ENCODE results near the gene IER3. TPM values are rescaled to one million over a fixed set of nuclear protein-coding genes. Genes with fewer than 3 reads are reported as not detected.

The IER3 gene
- total and polyA plus RNA-seq, 2 of the 13 experiments (the other 11 are each of a cell fraction or from before 2014, with no cell fraction given) = 51.1 to 131 TPM

DNA sequence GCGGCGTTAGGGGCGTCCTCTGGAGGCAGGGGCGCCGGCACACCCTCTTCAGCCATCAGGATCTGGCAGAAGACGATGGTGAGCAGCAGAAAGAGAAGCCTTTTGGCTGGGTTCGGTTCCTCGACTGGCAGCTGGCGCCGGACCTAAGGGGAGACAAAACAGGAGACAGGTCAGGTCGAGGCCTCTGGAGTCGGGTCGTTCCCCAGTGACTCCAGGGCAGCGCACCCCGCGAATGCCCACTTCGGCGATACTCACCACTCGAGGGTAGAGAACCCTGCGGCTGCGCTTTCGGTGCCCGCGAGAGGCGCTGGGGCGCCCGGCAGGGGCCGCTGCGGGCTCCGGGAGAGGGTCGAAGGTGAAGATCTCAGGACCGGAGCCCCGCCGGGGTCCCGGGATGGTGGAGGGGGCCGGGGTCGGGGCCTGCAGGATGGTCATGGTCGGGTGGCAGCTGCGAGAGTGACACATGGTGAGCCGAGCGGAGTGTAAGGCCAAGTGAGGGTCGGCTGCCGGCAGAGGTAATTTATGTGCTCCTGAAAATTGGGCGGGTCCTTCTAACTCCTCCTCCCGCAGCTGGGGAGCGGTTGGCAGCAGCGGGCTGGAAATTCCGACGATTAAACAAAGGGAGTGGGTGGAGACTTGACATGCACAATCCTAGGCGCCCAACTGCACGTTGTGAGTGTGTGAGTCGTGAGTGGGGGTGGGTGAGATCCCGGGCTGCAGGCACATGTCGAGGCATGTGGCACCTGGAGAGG, at the start of gene IER3 (continued):
- TF ChIP-seq, protein P1, sequence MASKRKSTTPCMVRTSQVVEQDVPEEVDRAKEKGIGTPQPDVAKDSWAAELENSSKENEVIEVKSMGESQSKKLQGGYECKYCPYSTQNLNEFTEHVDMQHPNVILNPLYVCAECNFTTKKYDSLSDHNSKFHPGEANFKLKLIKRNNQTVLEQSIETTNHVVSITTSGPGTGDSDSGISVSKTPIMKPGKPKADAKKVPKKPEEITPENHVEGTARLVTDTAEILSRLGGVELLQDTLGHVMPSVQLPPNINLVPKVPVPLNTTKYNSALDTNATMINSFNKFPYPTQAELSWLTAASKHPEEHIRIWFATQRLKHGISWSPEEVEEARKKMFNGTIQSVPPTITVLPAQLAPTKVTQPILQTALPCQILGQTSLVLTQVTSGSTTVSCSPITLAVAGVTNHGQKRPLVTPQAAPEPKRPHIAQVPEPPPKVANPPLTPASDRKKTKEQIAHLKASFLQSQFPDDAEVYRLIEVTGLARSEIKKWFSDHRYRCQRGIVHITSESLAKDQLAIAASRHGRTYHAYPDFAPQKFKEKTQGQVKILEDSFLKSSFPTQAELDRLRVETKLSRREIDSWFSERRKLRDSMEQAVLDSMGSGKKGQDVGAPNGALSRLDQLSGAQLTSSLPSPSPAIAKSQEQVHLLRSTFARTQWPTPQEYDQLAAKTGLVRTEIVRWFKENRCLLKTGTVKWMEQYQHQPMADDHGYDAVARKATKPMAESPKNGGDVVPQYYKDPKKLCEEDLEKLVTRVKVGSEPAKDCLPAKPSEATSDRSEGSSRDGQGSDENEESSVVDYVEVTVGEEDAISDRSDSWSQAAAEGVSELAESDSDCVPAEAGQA (IDR thresholded peaks at IDR 0.05; ENCODE audit: low read depth) = peak; percentile 62; the same call in 1 of the 2 replicates
- TF ChIP-seq, protein P1 (CRISPR knock-in tag; IDR thresholded peaks at IDR 0.05; ENCODE audit: borderline replicate concordance) = no peak
- TF ChIP-seq CAMTA2 (CRISPR knock-in tag; IDR thresholded peaks at IDR 0.05; ENCODE audit: borderline replicate concordance) (0 out of 2 replicates have a peak, but pooled peaks have one; percentile 71), TOPORS (CRISPR knock-in tag; IDR thresholded peaks at IDR 0.05) (no peak), SSRP1 (CRISPR knock-in tag; IDR thresholded peaks at IDR 0.05) (no peak), BCL6 (CRISPR knock-in tag; IDR thresholded peaks at IDR 0.05) (peak; percentile 58; the same call in 1 of the 2 replicates), MTF2 (CRISPR knock-in tag; IDR thresholded peaks at IDR 0.05; ENCODE audit: borderline replicate concordance) (0 out of 2 replicates have a peak, but pooled peaks have one; percentile 21), KLF15 (CRISPR knock-in tag; IDR thresholded peaks at IDR 0.05; ENCODE audit: borderline replicate concordance) (peak; percentile 77; the same call in 1 of the 2 replicates), HOXA7 (CRISPR knock-in tag; IDR thresholded peaks at IDR 0.05) (no peak), ZC3H4 (CRISPR knock-in tag; IDR thresholded peaks at IDR 0.05; ENCODE audit: borderline replicate concordance) (no peak), ZNF17 (CRISPR knock-in tag; IDR thresholded peaks at IDR 0.05) (peak; percentile 91; the same call in 1 of the 2 replicates)
- TF ChIP-seq, protein P2, sequence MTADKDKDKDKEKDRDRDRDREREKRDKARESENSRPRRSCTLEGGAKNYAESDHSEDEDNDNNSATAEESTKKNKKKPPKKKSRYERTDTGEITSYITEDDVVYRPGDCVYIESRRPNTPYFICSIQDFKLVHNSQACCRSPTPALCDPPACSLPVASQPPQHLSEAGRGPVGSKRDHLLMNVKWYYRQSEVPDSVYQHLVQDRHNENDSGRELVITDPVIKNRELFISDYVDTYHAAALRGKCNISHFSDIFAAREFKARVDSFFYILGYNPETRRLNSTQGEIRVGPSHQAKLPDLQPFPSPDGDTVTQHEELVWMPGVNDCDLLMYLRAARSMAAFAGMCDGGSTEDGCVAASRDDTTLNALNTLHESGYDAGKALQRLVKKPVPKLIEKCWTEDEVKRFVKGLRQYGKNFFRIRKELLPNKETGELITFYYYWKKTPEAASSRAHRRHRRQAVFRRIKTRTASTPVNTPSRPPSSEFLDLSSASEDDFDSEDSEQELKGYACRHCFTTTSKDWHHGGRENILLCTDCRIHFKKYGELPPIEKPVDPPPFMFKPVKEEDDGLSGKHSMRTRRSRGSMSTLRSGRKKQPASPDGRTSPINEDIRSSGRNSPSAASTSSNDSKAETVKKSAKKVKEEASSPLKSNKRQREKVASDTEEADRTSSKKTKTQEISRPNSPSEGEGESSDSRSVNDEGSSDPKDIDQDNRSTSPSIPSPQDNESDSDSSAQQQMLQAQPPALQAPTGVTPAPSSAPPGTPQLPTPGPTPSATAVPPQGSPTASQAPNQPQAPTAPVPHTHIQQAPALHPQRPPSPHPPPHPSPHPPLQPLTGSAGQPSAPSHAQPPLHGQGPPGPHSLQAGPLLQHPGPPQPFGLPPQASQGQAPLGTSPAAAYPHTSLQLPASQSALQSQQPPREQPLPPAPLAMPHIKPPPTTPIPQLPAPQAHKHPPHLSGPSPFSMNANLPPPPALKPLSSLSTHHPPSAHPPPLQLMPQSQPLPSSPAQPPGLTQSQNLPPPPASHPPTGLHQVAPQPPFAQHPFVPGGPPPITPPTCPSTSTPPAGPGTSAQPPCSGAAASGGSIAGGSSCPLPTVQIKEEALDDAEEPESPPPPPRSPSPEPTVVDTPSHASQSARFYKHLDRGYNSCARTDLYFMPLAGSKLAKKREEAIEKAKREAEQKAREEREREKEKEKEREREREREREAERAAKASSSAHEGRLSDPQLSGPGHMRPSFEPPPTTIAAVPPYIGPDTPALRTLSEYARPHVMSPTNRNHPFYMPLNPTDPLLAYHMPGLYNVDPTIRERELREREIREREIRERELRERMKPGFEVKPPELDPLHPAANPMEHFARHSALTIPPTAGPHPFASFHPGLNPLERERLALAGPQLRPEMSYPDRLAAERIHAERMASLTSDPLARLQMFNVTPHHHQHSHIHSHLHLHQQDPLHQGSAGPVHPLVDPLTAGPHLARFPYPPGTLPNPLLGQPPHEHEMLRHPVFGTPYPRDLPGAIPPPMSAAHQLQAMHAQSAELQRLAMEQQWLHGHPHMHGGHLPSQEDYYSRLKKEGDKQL (CRISPR knock-in tag; IDR thresholded peaks at IDR 0.05; ENCODE audit: low read depth) = no peak; the same call in 1 of the 2 replicates
- TF ChIP-seq, protein P3, sequence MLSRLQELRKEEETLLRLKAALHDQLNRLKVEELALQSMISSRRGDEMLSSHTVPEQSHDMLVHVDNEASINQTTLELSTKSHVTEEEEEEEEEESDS (CRISPR knock-in tag; IDR thresholded peaks at IDR 0.05; ENCODE audit: borderline replicate concordance) = peak; percentile 88; the same call in 1 of the 2 replicates
- TF ChIP-seq, protein P4, sequence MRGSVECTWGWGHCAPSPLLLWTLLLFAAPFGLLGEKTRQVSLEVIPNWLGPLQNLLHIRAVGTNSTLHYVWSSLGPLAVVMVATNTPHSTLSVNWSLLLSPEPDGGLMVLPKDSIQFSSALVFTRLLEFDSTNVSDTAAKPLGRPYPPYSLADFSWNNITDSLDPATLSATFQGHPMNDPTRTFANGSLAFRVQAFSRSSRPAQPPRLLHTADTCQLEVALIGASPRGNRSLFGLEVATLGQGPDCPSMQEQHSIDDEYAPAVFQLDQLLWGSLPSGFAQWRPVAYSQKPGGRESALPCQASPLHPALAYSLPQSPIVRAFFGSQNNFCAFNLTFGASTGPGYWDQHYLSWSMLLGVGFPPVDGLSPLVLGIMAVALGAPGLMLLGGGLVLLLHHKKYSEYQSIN (CRISPR knock-in tag; IDR thresholded peaks at IDR 0.05; ENCODE audit: borderline replicate concordance) = no peak
